IPS-NIHi7 (cell line): ENCODE results near the gene RIOK1.
A peak's percentile ranks its signal among the peaks of the same experiment; 100 is the strongest.
"Not testable (repeated sequence)": the region's sequence is repeated elsewhere in the genome, so short reads cannot be mapped to it uniquely, and the experiment has no call there.

Experiments used
- DNase-seq: peaks from one replicate; pipeline ENCODE4 v3.0.0; 2012; ENCODE audit warnings: mixed read lengths; ENCODE audit errors: extremely low spot score

The RIOK1 gene

GRCh38 chr6:7389451-7390225, at the start of gene RIOK1, which contains the start of gene CAGE1:
RIOK1 (plus strand) TSS chr6:7389808; CDS start chr6:7390003, 195 bp downstream.
CAGE1 (minus strand) TSS chr6:7389742; CDS start chr6:7387173, 2,569 bp downstream.
- DNase-seq, result peak; percentile 97

DNA sequence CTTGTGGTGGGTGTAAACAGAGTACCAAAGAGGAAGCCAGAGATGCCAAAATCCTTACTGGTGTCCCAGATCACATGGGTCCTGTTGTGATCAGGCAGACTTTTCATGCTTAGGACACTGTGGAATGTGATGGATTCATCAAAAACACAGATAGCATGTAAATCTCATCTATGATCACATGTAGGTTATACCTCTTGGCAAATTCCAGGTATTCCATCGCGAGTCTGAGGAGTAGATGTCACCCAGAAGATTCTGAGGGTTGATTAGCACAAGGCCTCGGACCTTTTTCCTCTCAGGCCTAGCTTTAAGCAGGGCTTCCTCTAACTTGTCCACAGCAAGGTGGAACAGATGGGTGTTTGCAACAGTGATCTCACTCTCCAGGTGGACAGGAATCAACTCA, 48.3 kb upstream of the RIOK1 start:
- no peak for DNase-seq

DNA sequence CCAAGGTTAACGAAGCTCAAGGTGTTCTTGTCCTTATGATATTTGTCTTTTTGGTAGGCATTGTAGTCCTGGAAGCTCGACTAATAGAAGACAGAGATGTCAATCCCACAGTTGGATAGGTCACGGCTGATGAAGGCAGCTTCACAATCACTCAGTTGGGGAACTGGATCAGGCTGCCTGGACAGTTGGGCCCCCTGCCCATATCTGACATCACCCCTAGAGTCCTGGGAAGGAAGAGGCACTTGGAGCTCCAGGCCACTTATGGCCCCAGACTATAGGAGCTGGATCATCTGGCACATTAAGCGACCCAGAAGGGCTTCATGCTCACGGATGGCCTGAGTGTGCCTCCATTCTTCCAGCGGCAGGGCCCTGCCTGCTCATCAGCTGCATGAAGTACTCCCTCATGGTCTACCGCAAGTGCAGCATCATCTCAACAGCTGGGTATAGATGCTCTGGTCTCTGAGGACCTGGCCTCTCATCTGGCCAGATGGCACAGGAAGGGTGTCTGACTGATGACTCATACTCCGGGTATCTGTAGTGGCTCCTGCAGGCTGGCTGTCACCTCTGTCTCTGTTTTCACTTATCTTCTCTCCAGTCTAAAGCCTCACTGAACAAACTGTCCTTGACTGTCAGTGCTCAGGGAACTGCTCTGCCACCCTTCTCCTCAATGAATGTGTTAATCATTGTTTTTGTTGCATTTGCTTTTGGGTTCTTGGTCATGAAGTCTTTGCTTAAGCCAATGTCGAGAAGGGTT, 47.4 kb upstream of the RIOK1 start:
- peak; percentile 26 for DNase-seq

- no peak for DNase-seq
Measured at GRCh38 chr6:7343546-7344475, 45.8 kb upstream of the RIOK1 start.

DNA sequence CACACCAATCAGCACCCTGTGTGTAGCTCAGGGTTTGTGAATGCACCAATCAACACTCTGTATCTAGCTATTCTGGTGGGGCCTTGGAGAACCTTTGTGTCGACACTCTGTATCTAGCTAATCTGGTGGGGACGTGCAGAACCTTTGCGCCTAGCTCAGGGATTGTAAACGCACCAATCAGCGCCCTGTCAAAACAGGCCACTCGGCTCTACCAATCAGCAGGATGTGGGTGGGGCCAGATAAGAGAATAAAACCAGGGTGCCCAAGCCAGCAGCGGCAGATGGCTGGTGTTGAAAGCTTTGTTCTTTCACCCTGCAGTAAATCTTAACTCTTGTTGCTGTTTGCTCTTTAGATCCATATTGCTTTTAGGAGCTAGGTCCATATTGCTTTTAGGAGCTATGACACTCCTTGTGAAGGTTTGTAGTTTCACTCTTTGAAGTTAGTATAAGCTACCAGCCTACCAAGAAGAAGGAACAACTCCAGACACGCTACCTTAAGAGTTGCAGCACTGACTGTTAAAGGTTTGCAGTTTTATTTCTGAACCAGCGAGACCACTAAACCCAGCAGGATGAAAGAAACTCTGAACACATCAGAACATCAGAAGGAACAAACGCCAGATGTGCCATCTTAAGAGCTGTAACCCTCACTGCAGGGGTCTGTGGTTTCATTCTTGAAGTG, 44.7 kb upstream of the RIOK1 start:
- DNase-seq, result not testable (repeated sequence)

DNA sequence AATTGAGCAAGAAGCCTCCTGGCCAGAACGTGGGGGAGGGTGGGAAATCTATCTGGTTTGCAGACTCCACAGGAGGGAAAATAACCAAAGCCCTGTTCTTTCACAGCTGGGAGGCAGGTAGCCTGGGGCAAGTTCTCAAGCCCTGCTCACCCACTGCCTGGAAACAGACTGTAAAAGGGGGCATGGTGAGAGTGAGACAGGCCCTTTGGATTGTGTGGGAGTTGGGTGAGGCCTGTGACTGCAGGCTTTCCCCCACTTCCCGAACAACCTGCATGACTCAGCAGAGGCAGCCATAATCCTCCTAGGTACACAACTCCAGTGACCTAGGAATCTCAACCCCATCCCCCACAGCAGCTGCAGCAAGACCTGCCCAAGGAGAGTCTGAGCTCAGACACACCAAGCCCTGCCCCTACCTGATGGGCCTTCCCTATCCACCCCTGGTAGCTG, 42.0 kb upstream of the RIOK1 start:
- DNase-seq, result not testable (repeated sequence)

DNA sequence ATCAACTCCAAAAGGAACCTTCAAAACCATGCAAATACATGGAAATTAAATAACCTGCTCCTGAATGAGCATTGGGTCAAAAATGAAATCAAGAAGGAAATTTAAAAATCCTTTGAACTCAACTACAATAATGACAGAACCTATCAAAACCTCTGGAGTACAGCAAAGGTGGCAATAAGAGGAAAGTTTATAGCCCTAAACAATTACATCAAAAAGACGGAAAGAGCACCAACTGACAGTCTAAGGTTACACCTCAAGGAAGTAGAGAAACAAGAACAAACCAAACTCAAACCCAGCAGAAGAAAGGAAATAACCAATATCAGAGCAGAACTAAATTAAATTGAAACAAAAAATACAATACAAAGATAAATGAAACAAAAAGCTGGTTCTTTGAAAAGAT, 39.0 kb upstream of the RIOK1 start:
- not testable (repeated sequence) for DNase-seq

GRCh38 chr6:7351916-7352315, 37.7 kb upstream of the RIOK1 start:
- not testable (repeated sequence) for DNase-seq

- no peak for DNase-seq
Measured at GRCh38 chr6:7367408-7367807, 22.2 kb upstream of the RIOK1 start.

DNA sequence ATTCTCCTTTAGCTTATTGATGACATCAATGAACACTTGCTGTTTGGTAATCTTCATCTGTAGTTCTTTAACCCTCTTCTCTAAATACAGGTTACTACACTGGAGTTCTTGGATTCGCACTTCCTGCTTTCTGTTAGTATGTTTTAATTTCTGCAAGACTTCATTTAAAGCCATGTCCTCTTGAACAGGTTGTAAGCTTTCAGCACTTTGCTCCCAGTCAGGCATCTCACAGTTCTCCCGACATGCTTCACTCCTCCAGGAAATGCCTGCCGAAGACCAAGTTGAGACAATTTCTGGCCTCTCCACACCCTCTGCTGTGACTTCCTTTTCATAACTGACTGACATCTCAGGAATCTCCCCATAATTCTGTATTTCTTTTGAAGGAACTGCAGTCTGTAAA, 15.9 kb upstream of the RIOK1 start:
- DNase-seq, result no peak

DNA sequence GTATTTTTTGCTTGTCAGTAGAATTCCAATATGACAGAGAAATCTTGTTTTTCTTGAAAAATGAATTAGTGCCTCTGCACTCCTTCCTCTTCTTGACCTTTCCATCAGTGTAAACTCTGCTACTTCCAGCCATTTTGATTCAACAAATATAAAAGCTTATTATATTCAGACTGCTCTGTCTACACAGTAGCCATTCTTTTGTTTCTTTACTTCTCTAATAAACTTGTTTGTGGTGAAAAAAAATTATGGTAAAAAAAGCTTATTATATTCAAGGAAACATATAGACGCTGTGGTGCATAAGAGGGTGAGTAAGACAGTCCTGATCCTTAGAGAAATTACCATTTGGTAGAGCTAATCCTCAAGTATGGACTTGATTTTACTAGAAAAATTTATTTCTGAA, 11.6 kb upstream of the RIOK1 start:
- no peak for DNase-seq

- DNase-seq, result no peak
Measured at GRCh38 chr6:7378740-7379139, 10.9 kb upstream of the RIOK1 start.

GRCh38 chr6:7381092-7381491, 8.5 kb upstream of the RIOK1 start:
- no peak for DNase-seq

- DNase-seq, result no peak
Measured at GRCh38 chr6:7389162-7389450, 502 bp upstream of the RIOK1 start.

- DNase-seq, result no peak
Measured at GRCh38 chr6:7390226-7390878, 744 bp downstream of the RIOK1 start.

- no peak for DNase-seq
Measured at GRCh38 chr6:7391151-7391550, 1.5 kb downstream of the RIOK1 start.

DNA sequence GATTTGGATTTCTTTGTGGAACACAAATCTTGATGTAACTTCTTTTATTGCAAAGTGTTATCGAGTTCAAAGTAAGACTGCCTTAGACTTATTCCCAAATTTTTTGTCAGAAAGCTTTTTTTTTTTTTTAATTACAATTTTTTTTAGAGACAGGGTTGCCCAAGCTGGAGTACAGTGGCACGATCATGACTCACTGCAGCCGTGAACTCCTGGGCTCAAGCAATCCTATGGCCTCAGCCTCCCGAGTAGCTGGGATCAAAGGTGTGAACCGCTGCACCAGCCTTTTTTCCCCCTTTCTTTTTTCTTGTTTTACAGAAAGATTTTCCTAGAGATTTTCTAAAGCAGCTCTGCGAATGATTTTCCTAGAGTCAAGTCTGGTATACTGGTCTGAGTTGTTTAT, 2.8 kb downstream of the RIOK1 start:
- DNase-seq, result no peak

- DNase-seq, result no peak
Measured at GRCh38 chr6:7401075-7401474, 11.5 kb downstream of the RIOK1 start.

- no peak for DNase-seq
Measured at GRCh38 chr6:7402716-7403115, 13.1 kb downstream of the RIOK1 start.

GRCh38 chr6:7404546-7404945, 14.9 kb downstream of the RIOK1 start:
- no peak for DNase-seq

- DNase-seq, result no peak
Measured at GRCh38 chr6:7406743-7407142, 17.1 kb downstream of the RIOK1 start.
